ENCODE results near the gene AK2. TPM values are rescaled to one million over a fixed set of nuclear protein-coding genes. Genes with fewer than 3 reads are reported as not detected.
"Not testable (repeated sequence)": the region's sequence is repeated elsewhere in the genome, so short reads cannot be mapped to it uniquely, and the experiment has no call there.

Gene AK2
- total RNA-seq, 1 donor from 2014 or later, result 74.6 TPM

- no peak for TF ChIP-seq CTCF (IDR thresholded peaks at IDR 0.05; ENCODE audit: unreplicated experiment)
- DNase-seq (ENCODE audit: low spot score), result no peak
- Mint-ChIP-seq H3K4me1 (ENCODE audit: unreplicated experiment) (peaks cover 26% of the 10 kb centered on the region), H3K27ac (ENCODE audit: unreplicated experiment) (no peak overlapping the region), H3K36me3 (ENCODE audit: low read depth, unreplicated experiment) (no peaks in the 10 kb centered on the region), H3K9me3 (ENCODE audit: unreplicated experiment) (no peaks in the 10 kb centered on the region), H3K4me3 (ENCODE audit: unreplicated experiment) (no peak overlapping the region), H3K27me3 (ENCODE audit: unreplicated experiment) (peaks cover 2% of the 10 kb centered on the region)
Measured at GRCh38 chr1:32998997-32999396, 37.7 kb downstream of the AK2 start.

- no peak for DNase-seq (ENCODE audit: low spot score)
- H3K27me3 Mint-ChIP-seq (ENCODE audit: unreplicated experiment), result peaks cover 2% of the 10 kb centered on the region
- H3K4me1 Mint-ChIP-seq (ENCODE audit: unreplicated experiment), result peaks cover 26% of the 10 kb centered on the region
- peak overlapping the region; percentile 76 for H3K27ac Mint-ChIP-seq (ENCODE audit: unreplicated experiment)
- H3K36me3 Mint-ChIP-seq (ENCODE audit: low read depth, unreplicated experiment), result no peaks in the 10 kb centered on the region
- H3K9me3 Mint-ChIP-seq (ENCODE audit: unreplicated experiment), result no peaks in the 10 kb centered on the region
- peak overlapping the region; percentile 50 for H3K4me3 Mint-ChIP-seq (ENCODE audit: unreplicated experiment)
- no peak for TF ChIP-seq CTCF (IDR thresholded peaks at IDR 0.05; ENCODE audit: unreplicated experiment)
Measured at GRCh38 chr1:32998064-32998463, 38.6 kb downstream of the AK2 start.

GRCh38 chr1:32997381-32997891 is 39.2 kb downstream of the AK2 start:
- peaks cover 28% of the 10 kb centered on the region for H3K4me1 Mint-ChIP-seq (ENCODE audit: unreplicated experiment)
- no peaks in the 10 kb centered on the region for H3K36me3 Mint-ChIP-seq (ENCODE audit: low read depth, unreplicated experiment)
- H3K9me3 Mint-ChIP-seq (ENCODE audit: unreplicated experiment), result no peaks in the 10 kb centered on the region
- TF ChIP-seq CTCF (IDR thresholded peaks at IDR 0.05; ENCODE audit: unreplicated experiment), result no peak
- peaks cover 2% of the 10 kb centered on the region for H3K27me3 Mint-ChIP-seq (ENCODE audit: unreplicated experiment)
- no peak for DNase-seq (ENCODE audit: low spot score)
- peak overlapping the region; percentile 67 for H3K27ac Mint-ChIP-seq (ENCODE audit: unreplicated experiment)
- H3K4me3 Mint-ChIP-seq (ENCODE audit: unreplicated experiment), result peak overlapping the region; percentile 12

- not testable (repeated sequence) for H3K36me3 Mint-ChIP-seq (ENCODE audit: low read depth, unreplicated experiment); H3K27me3 Mint-ChIP-seq (ENCODE audit: unreplicated experiment); H3K9me3 Mint-ChIP-seq (ENCODE audit: unreplicated experiment); H3K27ac Mint-ChIP-seq (ENCODE audit: unreplicated experiment); DNase-seq (ENCODE audit: low spot score); H3K4me3 Mint-ChIP-seq (ENCODE audit: unreplicated experiment)
- H3K4me1 Mint-ChIP-seq (ENCODE audit: unreplicated experiment), result peaks cover 27% of the 10 kb centered on the region
Measured at GRCh38 chr1:32993324-32993636, 43.4 kb downstream of the AK2 start.

GRCh38 chr1:32992489-32993323 is 44.0 kb downstream of the AK2 start:
- no peak for TF ChIP-seq CTCF (IDR thresholded peaks at IDR 0.05; ENCODE audit: unreplicated experiment)
- no peak overlapping the region for H3K4me3 Mint-ChIP-seq (ENCODE audit: unreplicated experiment)
- H3K27ac Mint-ChIP-seq (ENCODE audit: unreplicated experiment), result peak overlapping the region; percentile 18
- no peaks in the 10 kb centered on the region for H3K36me3 Mint-ChIP-seq (ENCODE audit: low read depth, unreplicated experiment)
- H3K4me1 Mint-ChIP-seq (ENCODE audit: unreplicated experiment), result peaks cover 21% of the 10 kb centered on the region
- H3K9me3 Mint-ChIP-seq (ENCODE audit: unreplicated experiment), result no peaks in the 10 kb centered on the region
- peaks cover 2% of the 10 kb centered on the region for H3K27me3 Mint-ChIP-seq (ENCODE audit: unreplicated experiment)
- DNase-seq (ENCODE audit: low spot score), result no peak

Measured in endothelial cell (in vitro differentiated cells).